ENCODE measurements around the gene GYG2. TPM values are rescaled to one million over a fixed set of nuclear protein-coding genes. Genes with fewer than 3 reads are reported as not detected.

GYG2 gene
- total RNA-seq, 4 donors from 2014 or later: 122 to 289 (median 183) TPM

DNA sequence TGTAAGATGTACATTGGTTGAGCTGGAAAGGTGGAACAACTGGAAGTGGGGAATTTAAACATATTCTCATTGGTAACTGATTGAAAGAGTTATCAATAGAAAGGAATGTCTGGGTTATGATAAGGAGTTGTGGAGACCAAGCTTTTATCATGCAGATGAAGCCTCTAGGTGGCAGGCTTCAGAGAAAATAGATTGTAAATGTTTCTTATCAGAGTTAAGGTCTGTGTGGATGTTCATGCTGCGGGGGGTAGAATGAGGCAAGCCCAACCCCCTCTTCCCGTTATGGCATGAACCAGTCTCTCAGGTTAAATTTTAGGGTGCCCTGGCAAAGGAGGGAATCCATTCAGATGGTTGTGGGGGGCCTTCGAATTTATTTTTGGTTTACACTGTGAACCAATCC is 84.4 kb downstream of the GYG2 start:
- no peak for TF ChIP-seq CTCF (IDR thresholded peaks at IDR 0.05; ENCODE audit: low read depth)

- TF ChIP-seq CTCF (IDR thresholded peaks at IDR 0.05; ENCODE audit: low read depth): no peak
Observed at GRCh38 chrX:2917767-2918166, 89.0 kb downstream of the GYG2 start.

- no peak for TF ChIP-seq CTCF (IDR thresholded peaks at IDR 0.05; ENCODE audit: low read depth)
Observed at GRCh38 chrX:2921193-2921592, 92.5 kb downstream of the GYG2 start.

DNA sequence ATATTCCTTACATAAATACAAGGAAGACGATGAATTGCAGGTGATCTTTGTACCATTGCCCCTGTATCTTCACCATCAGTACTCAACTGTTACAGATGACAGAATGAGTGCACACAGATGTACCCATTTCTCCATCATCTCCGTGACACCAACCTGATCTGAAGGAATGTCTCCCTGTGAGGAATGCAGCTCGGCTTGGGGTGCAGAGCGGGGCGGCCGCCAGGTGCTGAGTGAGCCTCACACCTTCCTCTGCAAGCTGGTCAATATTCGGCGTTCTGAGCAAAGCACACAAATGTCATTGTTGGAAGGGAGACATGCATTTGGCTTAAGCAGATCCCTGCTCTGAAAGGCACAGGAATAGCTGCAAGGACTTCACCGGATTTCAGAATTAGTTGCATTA is 93.0 kb downstream of the GYG2 start:
- TF ChIP-seq CTCF (IDR thresholded peaks at IDR 0.05; ENCODE audit: low read depth): no peak

DNA sequence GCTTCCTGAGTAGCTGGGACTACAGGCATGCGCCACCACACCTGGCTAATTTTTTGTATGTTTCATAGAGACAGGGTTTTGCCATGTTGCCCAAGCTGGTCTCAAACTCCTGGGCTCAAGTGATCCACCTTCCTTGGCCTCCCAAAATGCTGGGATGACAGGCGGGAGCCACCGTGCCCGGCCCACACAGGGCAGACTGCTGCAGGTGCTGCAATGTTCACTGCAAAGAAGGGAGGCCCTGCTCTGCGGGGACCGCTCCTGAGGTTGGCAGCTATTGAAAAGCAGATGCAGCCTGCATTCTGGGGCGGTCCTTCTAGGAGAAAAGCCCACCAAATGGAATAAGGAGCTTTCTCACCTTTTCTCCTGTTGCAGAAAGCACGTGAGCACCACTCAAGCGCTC is 95.4 kb downstream of the GYG2 start:
- no peak for TF ChIP-seq CTCF (IDR thresholded peaks at IDR 0.05; ENCODE audit: low read depth)

DNA sequence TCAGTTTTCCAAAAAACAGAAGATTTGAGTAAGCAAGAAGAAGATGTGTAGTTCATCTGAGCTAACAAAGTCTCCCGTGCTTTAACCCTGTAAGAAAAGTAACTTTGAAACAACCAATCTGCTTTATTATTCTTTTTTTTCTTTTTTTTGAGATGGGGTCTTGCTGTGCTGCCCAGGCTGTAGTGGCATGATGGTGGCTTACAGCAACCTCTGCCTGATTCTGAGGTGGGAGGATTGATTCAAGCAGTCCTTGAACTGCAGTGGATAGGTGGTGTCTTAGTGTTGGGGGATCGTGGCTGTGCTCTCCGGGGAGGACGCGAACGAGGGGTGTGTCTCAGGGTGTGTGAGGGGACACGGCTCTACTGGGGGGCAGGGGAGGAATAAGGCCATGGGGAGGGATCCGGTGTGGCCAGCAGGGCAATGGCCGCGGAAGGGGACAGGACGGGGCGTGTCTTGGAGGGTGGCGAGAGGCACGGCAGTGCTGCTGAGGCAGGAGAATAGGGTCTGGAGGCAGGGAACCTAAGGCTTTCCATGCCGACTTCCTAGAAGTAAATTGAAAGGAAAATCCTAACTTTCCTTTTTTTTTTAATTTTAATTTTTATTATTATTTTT is 98.0 kb downstream of the GYG2 start:
- TF ChIP-seq CTCF (IDR thresholded peaks at IDR 0.05; ENCODE audit: low read depth): no peak

GRCh38 chrX:2928191-2928582 is 99.5 kb downstream of the GYG2 start:
- TF ChIP-seq CTCF (IDR thresholded peaks at IDR 0.05; ENCODE audit: low read depth): no peak

Data from subcutaneous adipose tissue (tissue), 4 donors.